ENCODE data around the gene LRCH1.

- TF ChIP-seq CTCF (IDR thresholded peaks at IDR 0.05) (no peak), POLR2A (IDR thresholded peaks at IDR 0.05) (no peak)
Observed at GRCh38 chr13:46659413-46660065, 106.6 kb downstream of the LRCH1 start.
